ENCODE results near the gene TST.

TST gene

GRCh38 chr22:37053310-37054055 lies 34.2 kb upstream of the TST start:
- no peak for DNase-seq

GRCh38 chr22:37052386-37053309 lies 33.4 kb upstream of the TST start:
- no peak for DNase-seq

- peak; percentile 75 for DNase-seq
Measured at GRCh38 chr22:37051391-37052385, 32.4 kb upstream of the TST start, which contains the start of gene KCTD17. Gene KCTD17, plus strand, starts transcription at chr22:37051742. Its CDS starts 19 bp downstream, at chr22:37051761.

- no peak for DNase-seq
Measured at GRCh38 chr22:37050913-37051312, 31.7 kb upstream of the TST start.

GRCh38 chr22:37049224-37049623 lies 30.0 kb upstream of the TST start:
- DNase-seq: no peak

GRCh38 chr22:37048133-37048532 lies 28.9 kb upstream of the TST start:
- DNase-seq: no peak

- DNase-seq: no peak
Measured at GRCh38 chr22:37047006-37047405, 27.8 kb upstream of the TST start.

GRCh38 chr22:37046589-37046988 lies 27.3 kb upstream of the TST start:
- no peak for DNase-seq

- no peak for DNase-seq
Measured at GRCh38 chr22:37045958-37046357, 26.7 kb upstream of the TST start.

GRCh38 chr22:37044634-37045625 lies 25.7 kb upstream of the TST start:
- peak; percentile 50 for DNase-seq

GRCh38 chr22:37043828-37044538 lies 24.7 kb upstream of the TST start:
- peak; percentile 60 for DNase-seq

- DNase-seq: no peak
Measured at GRCh38 chr22:37043209-37043827, 24.1 kb upstream of the TST start.

- DNase-seq: no peak
Measured at GRCh38 chr22:37039466-37039865, 20.2 kb upstream of the TST start.

GRCh38 chr22:37037669-37038068 lies 18.4 kb upstream of the TST start:
- DNase-seq: no peak

- DNase-seq: no peak
Measured at GRCh38 chr22:37036655-37037377, 17.6 kb upstream of the TST start.

GRCh38 chr22:37033605-37034430 lies 14.6 kb upstream of the TST start:
- no peak for DNase-seq

GRCh38 chr22:37032535-37033460 lies 13.6 kb upstream of the TST start:
- DNase-seq: no peak

All from stimulated activated CD4-positive, alpha-beta T cell treated with anti-CD3 and anti-CD28 coated beads, Interleukin-1b, Interleukin-23, amount 100 ng/mL, for 48 hours (primary cell).